GM13977 (cell line): ENCODE results near the gene POLR2I.
A peak's percentile ranks its signal among the peaks of the same experiment; 100 is the strongest.

ENCODE experiments used
- DNase-seq: peaks from one replicate; pipeline ENCODE4 v3.0.0; 2012; ENCODE audit warnings: low spot score
- in situ Hi-C: fragments of 300-500 bp; cut with MboI; formaldehyde crosslinking; loops from one replicate; pipeline ENCODE4 v1.12.0; 2022; ENCODE audit warnings: low sequenced_read_pairs, low pct_unique_long_range_greater_than_20kb, mixed read lengths, inconsistent platforms; ENCODE audit not compliant: unreplicated experiment
- TF ChIP-seq, protein P1 (sequence below): IDR thresholded peaks from 2 replicates; pipeline ENCODE4 v1.5.1; 2012; ENCODE audit warnings: mild to moderate bottlenecking, control low read depth; ENCODE audit not compliant: insufficient read depth; ENCODE audit errors: extremely low read depth, missing control alignments

The POLR2I gene

DNA sequence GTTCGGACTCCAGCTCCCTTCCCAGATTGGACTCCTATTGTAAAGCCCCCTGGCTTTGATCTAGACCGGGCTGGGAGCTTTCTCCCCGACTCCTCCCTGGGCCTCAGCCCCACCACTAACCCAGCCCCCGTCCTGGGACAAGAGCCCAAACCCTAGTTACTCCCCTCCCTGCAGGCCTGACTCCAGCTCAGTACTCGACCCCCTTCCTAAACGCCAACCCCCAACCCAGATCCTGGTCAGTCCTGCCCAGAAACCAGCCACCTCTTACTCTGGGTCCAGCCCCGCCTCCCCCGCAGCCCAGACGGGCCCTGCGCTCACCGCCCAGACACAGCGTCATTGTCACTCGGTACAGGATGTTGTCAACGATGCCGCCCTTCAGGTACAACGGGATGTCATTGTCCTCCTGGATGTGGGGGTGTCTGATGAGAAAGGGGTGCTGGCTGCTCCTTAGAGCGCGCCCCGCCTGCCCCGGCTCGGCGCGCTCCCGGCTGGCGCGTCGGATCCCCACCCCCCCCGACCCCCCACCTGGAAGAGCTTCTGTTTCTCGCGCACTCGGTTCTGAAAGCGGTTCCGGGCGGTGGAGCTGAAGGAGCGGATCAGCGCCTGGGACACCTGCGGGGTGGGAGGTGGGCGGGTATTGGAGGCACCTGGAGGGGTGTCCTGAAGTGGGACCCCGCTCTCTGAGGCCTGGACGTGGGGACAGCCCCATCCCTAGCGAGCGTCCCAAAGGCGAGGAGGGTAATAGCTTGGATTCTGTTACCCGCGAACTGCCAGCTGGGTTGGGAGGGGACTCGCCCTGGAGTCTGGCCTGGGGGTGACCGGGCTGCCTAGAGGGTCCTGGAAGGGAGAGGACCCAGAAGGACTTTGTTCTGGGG lies 36.7 kb upstream of the POLR2I start:
- peak; percentile 23 for DNase-seq
- TF ChIP-seq, protein P1, sequence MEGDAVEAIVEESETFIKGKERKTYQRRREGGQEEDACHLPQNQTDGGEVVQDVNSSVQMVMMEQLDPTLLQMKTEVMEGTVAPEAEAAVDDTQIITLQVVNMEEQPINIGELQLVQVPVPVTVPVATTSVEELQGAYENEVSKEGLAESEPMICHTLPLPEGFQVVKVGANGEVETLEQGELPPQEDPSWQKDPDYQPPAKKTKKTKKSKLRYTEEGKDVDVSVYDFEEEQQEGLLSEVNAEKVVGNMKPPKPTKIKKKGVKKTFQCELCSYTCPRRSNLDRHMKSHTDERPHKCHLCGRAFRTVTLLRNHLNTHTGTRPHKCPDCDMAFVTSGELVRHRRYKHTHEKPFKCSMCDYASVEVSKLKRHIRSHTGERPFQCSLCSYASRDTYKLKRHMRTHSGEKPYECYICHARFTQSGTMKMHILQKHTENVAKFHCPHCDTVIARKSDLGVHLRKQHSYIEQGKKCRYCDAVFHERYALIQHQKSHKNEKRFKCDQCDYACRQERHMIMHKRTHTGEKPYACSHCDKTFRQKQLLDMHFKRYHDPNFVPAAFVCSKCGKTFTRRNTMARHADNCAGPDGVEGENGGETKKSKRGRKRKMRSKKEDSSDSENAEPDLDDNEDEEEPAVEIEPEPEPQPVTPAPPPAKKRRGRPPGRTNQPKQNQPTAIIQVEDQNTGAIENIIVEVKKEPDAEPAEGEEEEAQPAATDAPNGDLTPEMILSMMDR, result no peak
- in situ Hi-C loops, result no loop called here

DNA sequence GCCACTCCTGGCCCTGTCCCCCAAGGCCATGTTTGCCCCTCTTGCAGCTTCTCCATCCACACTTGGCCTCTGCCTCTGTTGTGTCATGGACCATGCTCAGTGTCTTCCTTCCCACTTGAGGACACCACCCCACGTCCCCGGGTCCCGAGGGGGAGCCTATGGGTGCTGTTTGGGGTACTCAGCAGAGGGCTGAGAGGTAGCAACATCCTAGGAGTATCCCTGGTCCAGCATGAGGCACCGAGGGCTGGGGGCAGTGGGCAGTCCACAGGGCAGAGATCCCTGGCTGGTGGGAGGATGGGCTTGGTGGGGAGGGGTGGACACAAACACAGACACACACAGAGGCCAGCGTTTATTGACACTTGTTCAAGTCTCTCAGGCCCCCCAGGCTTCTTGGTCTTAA lies 35.9 kb upstream of the POLR2I start:
- in situ Hi-C loops, result no loop called here
- TF ChIP-seq, protein P1, result no peak
- DNase-seq, result no peak

DNA sequence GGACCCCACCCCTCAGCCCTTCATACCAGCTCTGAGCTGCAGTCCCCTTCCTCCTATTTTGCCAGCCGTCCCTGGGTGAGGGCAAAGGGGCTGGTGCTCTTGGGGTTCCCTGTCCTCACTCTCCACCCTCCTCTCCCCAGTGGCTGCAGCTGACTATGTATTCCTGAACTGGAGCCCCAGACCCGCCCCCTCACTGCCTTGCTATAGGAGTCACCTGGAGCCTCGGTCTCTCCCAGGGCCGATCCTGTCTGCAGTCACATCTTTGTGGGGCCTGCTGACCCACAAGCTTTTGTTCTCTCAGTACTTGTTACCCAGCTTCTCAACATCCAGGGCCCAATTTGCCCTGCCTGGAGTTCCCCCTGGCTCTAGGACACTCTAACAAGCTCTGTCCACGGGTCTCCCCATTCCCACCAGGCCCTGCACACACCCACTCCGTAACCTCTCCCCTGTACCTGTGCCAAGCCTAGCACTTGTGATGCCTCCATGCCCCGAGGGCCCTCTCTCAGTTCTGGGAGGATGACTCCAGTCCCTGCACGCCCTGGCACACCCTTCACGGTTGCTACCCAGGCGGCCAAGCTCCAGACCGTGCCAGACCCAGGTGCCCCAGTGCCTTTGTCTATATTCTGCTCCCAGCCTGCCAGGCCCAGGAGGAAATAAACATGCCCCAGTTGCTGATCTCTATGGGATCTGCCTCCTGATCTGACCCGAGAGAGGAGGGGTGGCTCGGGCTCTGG lies 35.2 kb upstream of the POLR2I start:
- no peak for DNase-seq
- in situ Hi-C loops, result no loop called here
- TF ChIP-seq, protein P1, result no peak

DNA sequence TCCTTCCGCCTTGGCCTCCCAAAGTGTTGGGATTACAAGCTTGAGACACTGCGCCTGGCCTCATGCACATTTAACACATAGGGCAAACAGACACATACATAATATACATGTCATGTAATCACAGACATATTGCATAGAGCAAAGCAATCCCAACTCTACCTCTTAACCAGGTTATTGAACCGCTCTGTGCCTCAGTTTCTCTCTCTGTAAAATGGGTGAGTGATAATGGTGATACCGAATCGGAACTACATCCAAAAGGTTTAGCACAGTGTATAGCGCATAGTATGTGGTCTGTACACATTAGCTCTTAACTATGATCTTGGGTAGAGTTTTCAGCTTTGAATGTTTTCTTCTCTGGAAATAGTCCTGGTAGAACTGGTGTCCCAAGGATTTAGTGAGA lies 29.9 kb upstream of the POLR2I start:
- in situ Hi-C loops, result no loop called here
- TF ChIP-seq, protein P1, result no peak
- DNase-seq, result no peak

DNA sequence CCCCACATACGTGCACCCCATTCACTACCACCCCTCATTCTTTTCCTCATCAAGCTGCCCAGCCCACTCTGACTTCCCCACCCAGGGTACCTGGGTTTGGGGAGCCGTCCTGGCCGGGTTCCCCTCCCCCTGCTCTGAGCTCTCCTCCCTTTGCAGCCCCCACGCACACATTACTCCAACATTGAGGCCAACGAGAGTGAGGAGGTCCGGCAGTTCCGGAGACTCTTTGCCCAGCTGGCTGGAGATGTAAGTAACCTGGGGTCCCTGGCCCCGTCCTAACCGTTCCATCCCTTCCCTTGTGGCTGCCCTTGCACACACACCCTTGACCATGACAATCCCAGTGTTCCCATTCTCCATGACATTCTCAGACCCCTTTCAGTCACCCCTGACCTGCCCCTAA lies 27.8 kb upstream of the POLR2I start:
- no peak for DNase-seq
- in situ Hi-C loops, result no loop called here
- TF ChIP-seq, protein P1, result no peak

DNA sequence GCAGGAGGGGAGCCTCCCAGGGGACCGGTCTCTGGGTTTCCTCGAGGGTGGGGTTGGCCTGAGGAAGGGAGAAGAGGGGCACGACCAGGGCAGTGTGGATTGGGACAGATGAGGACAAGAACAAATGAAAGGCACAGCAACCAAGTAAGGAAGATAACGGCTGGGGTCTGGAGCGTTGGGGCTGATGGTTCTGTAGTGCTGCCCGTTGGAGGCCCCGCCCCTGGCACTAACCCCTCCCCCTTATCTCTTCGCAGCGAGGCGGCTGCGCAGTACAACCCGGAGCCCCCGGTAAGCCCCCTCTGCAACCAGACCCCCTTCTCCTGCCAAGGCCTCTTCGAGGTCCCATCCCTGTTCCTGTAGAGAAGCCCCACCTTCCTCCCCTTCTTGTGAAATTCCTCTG lies 27.4 kb upstream of the POLR2I start:
- in situ Hi-C loops, result no loop called here
- DNase-seq, result no peak
- TF ChIP-seq, protein P1, result no peak
